GM23248 (cell line): ENCODE results near the gene RBM38.

Experiments
- EZH2 ChIP-seq: fragments of 200-600 bp; sonication (generic); IDR thresholded peaks from 2 replicates; pipeline ENCODE4 v1.6.1; 2018; ENCODE audit warnings: antibody characterized with exemption, mild to moderate bottlenecking; ENCODE audit not compliant: insufficient read depth, poor library complexity, severe bottlenecking
- EZH2phosphoT487 ChIP-seq: fragments of 200-600 bp; sonication (generic); IDR thresholded peaks from 2 replicates; pipeline ENCODE4 v1.6.1; 2018; ENCODE audit warnings: antibody characterized with exemption, moderate library complexity, mild to moderate bottlenecking, low read depth; ENCODE audit not compliant: insufficient read depth

DNA sequence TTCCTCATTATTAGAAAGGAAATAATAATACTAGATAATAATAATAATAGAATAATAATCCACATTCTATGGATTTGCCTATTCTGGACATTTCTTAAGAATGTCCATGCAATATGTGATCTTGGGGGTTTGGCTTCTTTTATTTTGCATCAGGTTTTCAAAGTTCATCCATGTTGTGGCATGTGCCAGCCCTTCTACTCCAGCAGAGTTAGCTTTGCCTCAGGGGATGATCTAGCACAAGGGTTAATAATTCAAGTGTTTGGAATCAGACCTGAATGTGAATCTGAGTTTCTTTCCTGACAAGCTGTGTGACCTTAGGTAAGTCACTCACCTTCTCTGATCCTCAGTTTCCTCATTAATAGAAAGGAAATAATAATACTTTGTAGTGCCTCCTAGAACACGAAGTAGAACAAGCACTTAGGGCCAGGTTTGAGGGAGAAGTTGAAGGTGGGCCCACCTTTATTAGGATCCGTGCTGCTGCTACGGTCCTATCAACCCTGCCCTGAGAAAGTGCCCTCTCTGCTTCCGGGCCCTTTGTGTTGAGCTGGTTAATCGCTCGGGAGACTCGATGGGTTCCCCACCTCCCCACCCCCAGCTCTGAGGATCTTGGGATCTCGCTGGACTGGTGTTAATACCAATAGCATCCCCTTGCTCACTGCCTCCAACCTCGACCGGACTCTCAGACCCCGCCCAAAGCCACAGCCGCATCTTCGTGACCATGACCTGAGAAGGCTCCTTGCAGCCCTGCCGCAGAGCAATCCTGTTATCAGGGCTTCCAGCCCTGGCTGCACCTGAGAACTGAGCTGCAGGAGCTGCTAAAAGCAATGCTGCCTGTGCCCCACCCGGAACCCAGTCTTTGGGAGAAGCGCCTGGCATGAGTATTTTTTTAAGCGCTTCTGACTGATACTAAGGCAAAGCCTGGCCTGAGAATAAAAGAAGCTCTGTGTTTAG, 26.9 kb downstream of the RBM38 start:
- TF ChIP-seq EZH2phosphoT487 (no peak), EZH2 (no peak)
